Astrocyte (in vitro differentiated cells and primary cell): ENCODE measurements around the gene SAMMSON. TPM values are rescaled to one million over a fixed set of nuclear protein-coding genes. Genes with fewer than 3 reads are reported as not detected.

Experiments
- DNase-seq: peaks from one replicate; pipeline ENCODE4 v3.0.0-alpha.2; 2010; ENCODE audit warnings: low read depth
- FAIRE-seq: peaks from 2 replicates; lab custom pipeline; 2011; peaks lifted over from hg19 to GRCh38; lab: Jason Lieb, UNC
- H2AFZ ChIP-seq: 2 replicates; pipeline ENCODE4 v1.6.0; 2012; ENCODE audit warnings: low read depth, low read length, inconsistent platforms
- H3K27ac ChIP-seq: 2 replicates; pipeline ENCODE4 v1.5.1; 2011; ENCODE audit warnings: low read depth, low read length, inconsistent platforms
- H3K27me3 ChIP-seq: 2 replicates; pipeline ENCODE4 v1.6.0; 2011; ENCODE audit warnings: low read length, inconsistent platforms; ENCODE audit not compliant: insufficient read depth
- H3K36me3 ChIP-seq: 2 replicates; pipeline ENCODE4 v1.5.1; 2011; ENCODE audit warnings: low read length, inconsistent platforms; ENCODE audit not compliant: insufficient read depth
- H3K4me1 ChIP-seq: 2 replicates; pipeline ENCODE4 v1.5.1; 2011; ENCODE audit warnings: low read length, inconsistent platforms; ENCODE audit not compliant: insufficient read depth
- H3K4me2 ChIP-seq: 2 replicates; pipeline ENCODE4 v1.6.0; 2012; ENCODE audit warnings: low read length, inconsistent platforms
- H3K4me3 ChIP-seq: 2 replicates; pipeline ENCODE4 v1.5.1; 2011; ENCODE audit warnings: low read depth, mild to moderate bottlenecking, low read length, inconsistent platforms; ENCODE audit not compliant: insufficient read depth
- H3K79me2 ChIP-seq: 2 replicates; pipeline ENCODE4 v1.6.0; 2012; ENCODE audit warnings: mild to moderate bottlenecking, low read length, inconsistent platforms; ENCODE audit not compliant: insufficient read depth
- H3K9ac ChIP-seq: 2 replicates; pipeline ENCODE4 v1.6.0; 2012; ENCODE audit warnings: mild to moderate bottlenecking, low read length, inconsistent platforms
- H3K9me3 ChIP-seq: 2 replicates; pipeline ENCODE4 v1.5.1; 2012; ENCODE audit warnings: low read depth, mild to moderate bottlenecking, low read length, inconsistent platforms; ENCODE audit not compliant: insufficient read depth
- H4K20me1 ChIP-seq: 2 replicates; pipeline ENCODE4 v1.6.0; 2012; ENCODE audit warnings: low read length, inconsistent platforms; ENCODE audit not compliant: insufficient read depth
- H3K27ac Mint-ChIP-seq: one replicate; pipeline ENCODE4 v1.8.0; 2021; ENCODE audit warnings: mild to moderate bottlenecking, mixed read lengths; ENCODE audit not compliant: unreplicated experiment
- H3K27me3 Mint-ChIP-seq: one replicate; pipeline ENCODE4 v1.8.0; 2021; ENCODE audit warnings: low read depth, mixed read lengths; ENCODE audit not compliant: unreplicated experiment
- H3K36me3 Mint-ChIP-seq: one replicate; pipeline ENCODE4 v1.8.0; 2021; ENCODE audit warnings: low read depth, mixed read lengths; ENCODE audit not compliant: unreplicated experiment
- H3K4me1 Mint-ChIP-seq: one replicate; pipeline ENCODE4 v1.8.0; 2021; ENCODE audit warnings: low read depth, mixed read lengths; ENCODE audit not compliant: unreplicated experiment
- H3K4me3 Mint-ChIP-seq: one replicate; pipeline ENCODE4 v1.8.0; 2021; ENCODE audit warnings: mild to moderate bottlenecking, moderate library complexity, mixed read lengths; ENCODE audit not compliant: unreplicated experiment
- H3K9me3 Mint-ChIP-seq: one replicate; pipeline ENCODE4 v1.8.0; 2021; ENCODE audit warnings: mild to moderate bottlenecking, mixed read lengths; ENCODE audit not compliant: unreplicated experiment
- CTCF ChIP-seq: IDR thresholded peaks from 2 replicates; pipeline ENCODE4 v1.5.1; 2011; ENCODE audit warnings: low read depth, mild to moderate bottlenecking, inconsistent platforms, low read length, moderate library complexity; ENCODE audit not compliant: insufficient read depth
- EZH2 ChIP-seq: IDR thresholded peaks from 2 replicates; pipeline ENCODE4 v1.6.1; 2012; ENCODE audit warnings: mild to moderate bottlenecking, low read length, inconsistent platforms; ENCODE audit not compliant: insufficient read depth
- total RNA-seq: library from RNA; stranded (reverse); gene quantifications from 2 replicates; pipeline ENCODE4 v1.2.1, GENCODE V29; 2021

SAMMSON gene
- total RNA-seq, 1 donor from 2014 or later = not detected

GRCh38 chr3:70000563-70001081 lies 1.1 kb downstream of the SAMMSON start:
- TF ChIP-seq CTCF (no peak), EZH2 (no peak)
- no peak overlapping the region for H3K4me3 Mint-ChIP-seq
- FAIRE-seq = no peak
- Histone ChIP-seq H3K27ac (no peak overlapping the region), H3K36me3 (no peaks in the 10 kb centered on the region), H3K79me2 (no peaks in the 10 kb centered on the region), H2AFZ (no peak overlapping the region), H3K4me1 (no peaks in the 10 kb centered on the region), H3K27me3 (no peaks in the 10 kb centered on the region), H3K9me3 (no peaks in the 10 kb centered on the region), H4K20me1 (no peaks in the 10 kb centered on the region), H3K9ac (no peak overlapping the region), H3K4me3 (no peak overlapping the region), H3K4me2 (no peak overlapping the region)
- H3K36me3 Mint-ChIP-seq = no peaks in the 10 kb centered on the region
- DNase-seq = no peak
- no peaks in the 10 kb centered on the region for H3K9me3 Mint-ChIP-seq
- no peak overlapping the region for H3K27ac Mint-ChIP-seq
- H3K27me3 Mint-ChIP-seq = no peaks in the 10 kb centered on the region
- peaks cover 5% of the 10 kb centered on the region for H3K4me1 Mint-ChIP-seq

DNA sequence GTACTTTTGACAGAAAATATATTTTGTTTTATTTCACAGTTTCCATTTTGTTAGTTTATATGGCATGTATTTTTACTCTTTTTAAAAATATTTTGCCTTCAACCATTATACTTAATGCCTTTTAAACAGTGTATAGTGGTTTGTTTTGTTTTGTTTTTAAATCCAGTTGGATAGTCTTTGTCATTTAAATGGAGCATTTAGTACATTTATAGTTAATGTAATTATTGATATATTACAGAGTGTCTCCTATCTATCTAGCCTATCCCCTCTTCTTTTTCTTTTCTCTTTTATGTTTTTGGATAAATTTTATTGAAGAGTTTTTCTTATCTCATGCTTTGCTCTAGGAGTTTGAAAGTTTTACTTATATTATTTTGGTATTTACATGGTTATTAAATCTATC lies 3.6 kb downstream of the SAMMSON start:
- Histone ChIP-seq H3K4me3 (no peak overlapping the region), H3K27me3 (no peaks in the 10 kb centered on the region), H3K4me2 (no peak overlapping the region), H4K20me1 (no peaks in the 10 kb centered on the region), H2AFZ (no peak overlapping the region), H3K9me3 (no peaks in the 10 kb centered on the region), H3K4me1 (no peaks in the 10 kb centered on the region), H3K27ac (no peak overlapping the region), H3K79me2 (no peaks in the 10 kb centered on the region), H3K9ac (no peak overlapping the region), H3K36me3 (no peaks in the 10 kb centered on the region)
- Mint-ChIP-seq H3K27ac (no peak overlapping the region), H3K4me3 (no peak overlapping the region), H3K27me3 (no peaks in the 10 kb centered on the region), H3K9me3 (peaks cover 3% of the 10 kb centered on the region), H3K36me3 (no peaks in the 10 kb centered on the region), H3K4me1 (peaks cover 5% of the 10 kb centered on the region)
- FAIRE-seq = no peak
- DNase-seq = no peak
- TF ChIP-seq EZH2 = no peak
- no peak for TF ChIP-seq CTCF

- Histone ChIP-seq H3K4me1 (no peaks in the 10 kb centered on the region), H3K4me3 (no peak overlapping the region), H3K9ac (no peak overlapping the region), H3K4me2 (no peak overlapping the region), H2AFZ (no peak overlapping the region), H4K20me1 (no peaks in the 10 kb centered on the region), H3K27ac (no peak overlapping the region), H3K36me3 (no peaks in the 10 kb centered on the region), H3K9me3 (no peaks in the 10 kb centered on the region), H3K27me3 (no peaks in the 10 kb centered on the region), H3K79me2 (no peaks in the 10 kb centered on the region)
- DNase-seq (no peak), FAIRE-seq (no peak)
- H3K4me1 Mint-ChIP-seq = peaks cover under 1% of the 10 kb centered on the region
- TF ChIP-seq EZH2 = no peak
- TF ChIP-seq CTCF = no peak
- H3K27ac Mint-ChIP-seq = no peak overlapping the region
- H3K27me3 Mint-ChIP-seq = no peaks in the 10 kb centered on the region
- H3K4me3 Mint-ChIP-seq = no peak overlapping the region
- H3K36me3 Mint-ChIP-seq = no peaks in the 10 kb centered on the region
- H3K9me3 Mint-ChIP-seq = peaks cover 3% of the 10 kb centered on the region
Observed at GRCh38 chr3:70006089-70006488, 6.6 kb downstream of the SAMMSON start.
